ENCODE measurements around the gene CYB561A3.

CYB561A3 gene

DNA sequence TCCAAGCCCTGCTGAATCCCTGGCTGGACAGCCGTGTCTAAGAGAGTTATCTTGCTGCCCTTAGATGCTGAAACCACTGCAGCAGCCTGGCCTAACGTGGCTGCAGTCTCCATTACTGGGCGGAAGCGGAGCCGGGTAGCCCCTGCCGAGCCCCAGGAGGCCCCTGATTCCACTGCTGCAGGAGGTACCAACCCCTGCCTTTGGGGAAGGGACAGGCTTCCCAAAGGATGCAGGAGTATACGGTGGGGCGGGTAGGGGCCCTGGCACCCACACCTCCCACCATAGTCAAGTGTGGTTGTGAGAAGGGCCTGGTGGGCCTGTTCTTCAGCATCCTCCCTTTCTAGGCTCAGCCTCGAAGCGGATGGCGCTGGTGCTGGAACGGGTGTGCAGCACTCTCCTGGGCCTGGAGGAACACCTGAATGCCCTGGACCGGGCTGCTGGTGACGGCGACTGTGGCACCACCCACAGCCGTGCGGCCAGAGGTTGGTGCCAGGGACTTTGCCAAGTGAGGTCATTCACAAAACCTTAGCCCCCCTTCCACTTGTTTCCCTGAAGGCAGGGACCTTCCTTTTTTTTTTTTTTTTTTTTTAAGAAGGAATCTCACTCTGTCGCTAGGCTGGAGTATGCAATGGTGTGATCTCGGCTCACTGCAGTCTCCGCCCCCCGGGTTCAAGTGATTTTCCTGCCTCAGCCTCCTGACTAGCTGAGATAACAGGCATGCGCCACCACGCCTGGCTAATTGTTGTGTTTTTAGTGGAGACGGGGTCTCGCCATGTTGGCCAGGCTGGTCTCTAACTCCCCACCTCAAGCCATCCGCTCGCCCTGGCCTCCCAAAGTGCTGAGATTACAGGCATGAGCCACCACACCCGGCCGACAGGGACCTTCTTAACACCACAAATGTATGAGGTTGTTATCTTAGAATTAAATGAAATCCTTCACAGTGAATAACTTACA is 17.6 kb downstream of the CYB561A3 start:
- FAIRE-seq = no peak

DNA sequence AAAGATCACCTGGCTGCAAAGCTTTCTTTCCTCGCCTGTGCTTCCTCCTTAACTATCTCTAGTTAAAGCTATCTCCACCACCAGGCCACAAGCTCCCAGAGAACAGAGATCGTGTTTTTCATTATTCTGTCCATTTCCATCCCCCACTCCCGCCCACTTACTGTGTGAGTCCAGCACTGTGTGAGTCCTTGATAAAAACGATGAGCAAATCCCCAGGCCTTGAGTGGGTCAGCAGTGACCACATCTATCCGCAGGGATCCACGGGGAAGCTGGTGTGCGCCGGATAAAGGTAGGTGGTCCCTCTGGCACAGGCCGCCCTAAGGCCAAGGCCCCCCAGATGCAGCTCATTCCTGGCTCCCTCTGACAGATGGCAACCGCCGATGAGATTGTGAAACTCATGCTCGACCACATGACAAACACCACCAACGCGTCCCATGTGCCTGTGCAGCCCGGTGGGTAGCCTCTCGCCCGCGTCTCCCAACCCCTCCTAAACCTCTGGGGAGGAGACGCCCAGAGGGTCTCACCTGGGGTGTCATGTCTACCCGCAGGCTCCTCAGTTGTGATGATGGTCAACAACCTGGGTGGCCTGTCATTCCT is 19.4 kb downstream of the CYB561A3 start:
- no peak for FAIRE-seq

DNA sequence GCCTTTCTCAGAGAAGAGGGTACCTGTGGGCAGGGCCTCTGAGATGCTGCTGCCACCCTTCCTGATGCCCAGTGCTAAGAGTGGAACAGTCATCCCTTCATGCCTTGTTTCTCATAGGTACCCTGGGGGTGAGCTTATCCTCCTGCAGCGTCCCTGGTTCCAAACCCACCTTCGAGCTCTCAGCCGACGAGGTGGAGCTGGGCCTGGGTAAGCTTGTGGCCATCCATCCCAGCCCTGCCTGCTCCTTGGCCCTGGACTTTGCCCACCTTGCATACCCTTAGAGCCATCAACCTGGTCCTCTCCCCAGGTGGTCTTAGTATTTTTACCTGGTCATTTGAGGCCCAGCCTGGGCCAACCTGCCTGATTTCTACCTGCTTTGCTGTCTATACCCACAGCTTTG is 20.0 kb downstream of the CYB561A3 start:
- FAIRE-seq = no peak

DNA sequence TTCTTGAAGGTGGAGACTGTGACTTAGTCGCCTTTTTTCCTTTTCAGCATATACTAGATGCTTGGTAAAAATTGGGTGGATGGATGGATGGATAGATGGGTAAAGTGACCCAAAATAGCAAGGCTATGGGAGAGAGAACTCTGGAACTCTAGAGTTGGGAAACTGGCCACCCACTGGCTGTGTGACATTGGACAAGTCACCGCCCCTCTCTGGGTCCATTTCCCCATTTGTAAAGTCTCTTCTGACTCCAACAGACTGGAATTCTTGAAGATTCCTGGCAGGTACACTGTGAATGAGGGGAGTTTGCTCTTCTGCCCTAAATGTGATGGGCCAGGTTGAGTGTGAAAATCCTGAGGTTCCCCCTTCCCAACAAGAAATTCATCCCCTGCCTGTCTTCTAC is 20.7 kb downstream of the CYB561A3 start:
- FAIRE-seq = no peak

- no peak for FAIRE-seq
These were observed 22.2 kb downstream of the CYB561A3 start for GRCh38 chr11:61339490-61339878.

- FAIRE-seq = no peak
These were observed 22.7 kb downstream of the CYB561A3 start for GRCh38 chr11:61338783-61339489.

DNA sequence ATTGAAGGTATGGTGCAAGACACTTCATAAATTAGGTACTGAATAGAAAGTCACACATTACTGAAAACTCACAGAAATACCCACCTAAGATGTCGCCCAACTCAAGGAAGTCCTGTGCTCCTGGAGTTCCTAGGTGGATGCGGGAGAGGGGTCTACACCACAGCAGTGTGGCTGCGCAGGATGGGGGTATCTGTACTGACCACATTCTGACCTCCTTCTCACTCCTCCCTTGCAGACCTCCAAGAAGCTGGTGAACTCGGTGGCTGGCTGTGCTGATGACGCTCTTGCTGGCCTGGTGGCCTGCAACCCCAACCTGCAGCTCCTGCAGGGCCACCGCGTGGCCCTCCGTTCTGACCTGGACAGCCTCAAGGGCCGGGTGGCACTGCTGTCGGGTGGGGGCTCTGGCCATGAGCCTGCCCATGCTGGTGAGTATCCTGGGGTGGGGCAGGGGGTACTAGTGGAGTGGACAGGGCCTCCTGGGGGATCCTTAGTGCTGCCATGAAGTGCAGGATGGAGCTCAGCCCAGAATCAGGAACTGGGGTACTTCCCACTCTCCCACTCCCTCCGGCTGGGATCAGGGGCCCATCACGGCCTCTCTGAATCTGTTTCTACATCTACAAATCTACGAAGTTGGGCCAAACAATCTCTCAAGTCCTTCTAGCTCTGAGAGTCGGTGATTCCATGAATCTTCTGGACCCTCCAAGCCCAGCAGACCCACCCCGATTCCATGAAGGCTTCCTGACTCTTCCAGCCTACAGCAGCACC is 23.8 kb downstream of the CYB561A3 start:
- no peak for FAIRE-seq

- FAIRE-seq = no peak
These were observed 25.3 kb downstream of the CYB561A3 start for GRCh38 chr11:61336171-61336935.

DNA sequence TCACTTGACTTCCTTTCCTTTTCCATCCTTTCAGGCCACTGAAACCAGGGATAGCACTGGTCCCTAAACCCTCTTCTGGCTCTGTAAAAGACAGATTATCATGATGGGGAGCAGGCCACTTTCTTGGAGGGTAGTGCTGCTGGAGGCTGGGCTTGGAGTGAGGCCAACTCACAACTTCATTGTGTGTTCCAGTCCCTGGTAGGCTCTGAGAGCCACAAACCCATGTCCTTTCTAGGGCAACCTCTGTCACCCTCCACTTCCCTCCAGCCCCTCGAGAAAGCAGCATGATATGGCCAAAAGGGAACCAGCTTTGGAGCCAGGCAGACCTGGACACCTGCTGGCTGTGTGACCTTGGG is 26.3 kb downstream of the CYB561A3 start:
- FAIRE-seq = no peak

DNA sequence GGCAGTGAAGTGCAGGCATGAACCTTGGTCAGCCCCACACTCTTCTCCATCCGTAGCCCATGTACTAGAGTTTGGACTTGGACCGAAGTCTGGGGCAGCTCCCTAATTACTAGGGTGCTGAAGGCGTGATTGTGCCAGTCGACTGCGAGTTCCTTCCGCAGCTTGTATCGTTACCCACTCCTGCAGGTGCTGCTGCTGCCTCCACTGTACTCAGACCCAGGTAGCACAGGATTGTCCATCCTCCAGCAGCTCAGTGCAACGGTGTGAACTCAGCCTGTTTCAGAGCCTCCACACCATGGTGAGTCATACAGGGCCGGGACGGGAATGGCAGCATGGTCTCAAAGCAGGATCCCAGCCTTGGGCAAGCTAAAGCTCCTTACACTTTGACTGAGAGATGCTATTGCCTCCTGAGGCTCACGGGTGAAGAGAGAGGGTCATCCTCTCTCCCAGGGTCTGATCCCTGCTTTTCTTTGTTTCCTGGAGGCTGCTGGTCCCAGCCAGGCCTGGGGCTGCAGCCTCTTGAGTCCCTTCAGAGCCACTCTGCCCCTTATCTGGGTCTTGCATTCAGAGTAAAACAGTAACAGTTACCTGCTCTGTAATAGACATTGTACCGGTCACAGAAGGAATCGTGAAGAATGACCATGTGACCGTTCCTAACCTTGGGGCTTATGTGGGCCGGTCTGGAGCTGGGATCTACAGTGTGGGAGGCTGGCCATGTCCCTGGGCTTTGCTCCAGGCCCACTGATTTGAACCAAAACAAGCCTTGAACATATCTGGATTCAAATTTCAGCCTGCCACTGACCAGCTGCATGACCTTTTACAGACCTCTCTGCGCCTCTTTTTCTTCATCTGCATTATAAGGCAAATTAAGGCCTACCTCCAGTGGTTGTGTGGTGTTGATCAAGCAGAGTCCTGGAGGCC is 27.0 kb downstream of the CYB561A3 start:
- FAIRE-seq = no peak

DNA sequence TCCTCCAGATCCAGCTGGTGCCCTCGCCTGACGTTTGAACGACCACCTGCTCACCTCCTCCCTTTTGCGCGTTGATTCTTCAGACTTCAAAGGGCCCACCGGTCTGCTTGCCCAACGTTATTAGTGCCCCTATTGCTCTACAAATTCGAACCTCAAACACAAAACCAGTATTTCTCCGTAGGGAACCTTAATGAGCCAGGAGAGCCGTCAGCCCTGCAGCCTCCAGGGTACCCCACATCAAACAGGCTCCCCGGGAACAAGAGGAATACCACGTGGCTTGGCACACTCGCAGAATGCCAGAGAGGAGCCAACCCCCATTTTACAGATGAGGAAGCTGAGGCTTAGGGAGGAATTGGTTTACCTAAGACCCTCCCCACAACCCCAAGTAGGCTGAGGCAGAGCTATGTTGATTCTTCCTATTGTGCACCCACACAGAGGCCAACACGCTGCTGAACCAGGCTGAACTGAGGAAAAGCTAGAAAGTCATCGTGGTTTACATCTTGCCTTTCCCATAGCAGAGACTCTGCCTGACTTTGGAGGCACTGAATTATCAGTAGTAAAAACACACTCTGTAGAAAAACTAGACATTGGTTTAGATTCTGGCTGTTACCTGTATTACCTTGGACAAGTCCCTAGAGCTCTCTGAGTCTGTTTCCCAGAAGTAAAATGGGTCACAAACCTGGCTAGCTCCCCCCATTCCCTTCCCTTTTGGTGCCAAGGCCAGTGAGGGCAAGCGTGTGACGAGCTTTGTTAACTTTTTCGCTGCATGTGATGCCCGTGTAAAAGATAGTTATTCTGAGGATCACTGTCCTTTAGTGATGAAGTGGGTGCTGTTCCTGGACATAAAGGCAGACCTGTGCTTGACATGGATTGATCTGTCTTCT is 27.9 kb downstream of the CYB561A3 start:
- FAIRE-seq = no peak

DNA sequence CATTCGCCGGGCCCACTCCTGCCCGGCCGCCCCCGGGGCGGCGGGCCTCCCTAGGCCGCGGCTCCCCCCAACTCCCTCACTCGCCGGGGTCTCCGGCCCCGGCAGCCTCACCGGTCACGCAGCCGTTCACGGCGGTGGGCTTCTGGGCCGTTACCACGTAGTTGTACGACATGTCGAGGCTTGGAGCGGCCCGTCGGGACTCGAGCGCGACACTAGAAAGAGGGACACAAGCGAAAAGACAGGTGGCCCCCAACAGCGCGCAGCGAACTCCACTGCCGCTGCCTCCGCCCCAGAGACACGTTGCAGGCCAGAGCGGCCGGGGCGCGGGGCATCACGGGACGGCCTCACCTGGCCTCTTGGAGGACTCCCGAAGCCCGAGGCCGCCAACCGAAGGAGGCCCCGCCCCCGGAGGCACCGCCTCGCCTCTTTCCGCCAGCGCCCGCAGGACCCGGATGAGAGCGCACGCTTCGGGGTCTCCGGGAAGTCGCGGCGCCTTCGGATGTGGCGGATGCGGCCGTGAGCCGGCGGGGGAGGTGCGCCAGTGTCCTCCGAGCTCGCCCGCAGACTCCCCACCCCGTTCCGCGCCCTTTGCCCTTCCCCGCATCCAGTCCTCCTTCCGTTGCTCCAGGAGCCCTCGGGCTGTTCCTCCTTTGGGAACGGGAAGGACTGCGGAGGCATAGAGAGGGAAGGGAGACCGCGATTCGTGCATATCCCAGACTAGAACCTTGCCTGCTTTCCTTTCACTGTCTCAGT is 28.7 kb downstream of the CYB561A3 start, which contains the start of the genes DDB1 and TKFC:
DDB1 (minus strand) TSS at position 309 of the 753 bp plus-strand sequence; CDS start at position 172, 137 bp downstream.
TKFC (plus strand) TSS at position 432 of the 753 bp plus-strand sequence. CDS start 1,501 bp downstream, outside the sequence.
- FAIRE-seq = no peak

- FAIRE-seq = no peak
These were observed 29.3 kb downstream of the CYB561A3 start for GRCh38 chr11:61332281-61332796.

DNA sequence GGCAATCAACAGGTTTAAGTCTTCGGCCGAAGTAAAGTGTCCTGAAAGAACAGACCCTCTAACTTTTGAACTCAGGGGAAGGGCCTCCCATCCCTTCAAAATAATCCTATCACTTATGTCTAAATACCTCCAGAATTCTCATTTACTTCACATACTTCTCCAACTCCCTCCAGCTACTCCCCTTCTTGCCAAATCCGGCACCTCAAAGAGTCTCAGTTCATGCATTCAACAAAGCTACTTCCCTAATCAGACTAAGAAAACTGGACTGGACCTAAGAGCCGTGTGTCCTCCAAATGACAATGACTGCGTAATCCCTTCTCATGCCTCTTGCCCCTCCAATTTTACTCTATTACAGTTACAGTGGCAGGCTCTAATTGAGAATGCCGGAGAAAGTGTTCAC is 30.0 kb downstream of the CYB561A3 start:
- no peak for FAIRE-seq

- no peak for FAIRE-seq
These were observed 31.8 kb downstream of the CYB561A3 start for GRCh38 chr11:61329871-61330270.

DNA sequence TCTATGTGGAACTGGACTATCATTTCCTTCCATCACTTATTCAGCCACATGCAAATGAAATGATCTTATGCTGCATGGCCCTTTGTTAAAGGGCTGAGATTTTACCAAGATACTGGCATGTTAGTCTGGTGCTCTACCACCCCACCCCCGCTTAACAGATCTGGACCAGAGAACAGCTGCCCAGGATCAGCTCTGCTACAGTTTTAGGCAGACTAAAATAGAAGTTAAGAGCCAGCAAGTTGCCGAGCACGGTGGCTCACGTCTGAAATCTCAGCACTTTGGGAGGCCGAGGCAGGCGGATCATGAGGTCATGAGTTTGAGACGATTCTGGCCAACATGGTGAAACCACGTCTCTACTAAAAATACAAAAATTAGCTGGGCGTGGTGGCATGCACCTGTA is 33.3 kb downstream of the CYB561A3 start:
- FAIRE-seq = no peak

GRCh38 chr11:61327669-61328071 is 34.0 kb downstream of the CYB561A3 start:
- no peak for FAIRE-seq

DNA sequence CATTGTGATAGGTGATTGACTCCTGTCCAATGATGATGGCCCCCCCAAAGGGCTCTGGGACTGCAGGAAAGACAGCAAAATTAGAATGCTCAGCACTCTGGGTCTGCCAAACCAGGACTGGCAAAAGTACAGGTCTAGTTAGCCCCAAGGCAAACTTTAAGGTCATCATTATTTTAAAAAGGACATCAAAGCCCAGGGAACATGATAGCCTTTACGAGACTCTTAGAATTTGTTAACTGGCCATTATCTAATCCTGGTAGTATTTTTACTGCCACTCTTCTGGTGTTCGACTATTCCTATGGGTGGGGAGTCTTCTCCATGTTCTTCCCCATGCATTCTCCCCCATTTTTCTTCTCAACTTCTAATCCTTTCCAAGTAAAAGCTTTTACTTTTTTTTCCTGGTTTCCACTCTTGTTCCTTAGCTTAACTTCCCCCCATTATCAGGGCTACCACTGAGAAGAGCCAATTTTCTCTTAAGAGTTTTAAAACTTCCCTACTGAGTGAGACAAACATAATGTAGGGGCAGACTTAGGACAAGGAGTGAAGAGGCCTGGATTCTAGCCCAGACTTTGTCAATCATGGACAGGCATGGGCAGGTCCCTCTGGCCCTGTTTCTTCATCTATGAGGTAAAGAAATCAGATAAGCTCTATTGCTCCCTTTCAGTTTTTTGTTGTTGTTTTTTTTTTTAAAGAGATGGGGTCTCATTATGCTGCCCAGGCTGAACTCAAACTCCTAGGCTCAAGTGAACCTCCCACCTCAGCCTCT is 35.9 kb downstream of the CYB561A3 start:
- FAIRE-seq = no peak

All from endometrium (tissue), 2 donors.